SU-DHL-6 (cell line): ENCODE data around the gene RBMX2.

Experiments used
- H2AFZ ChIP-seq: fragments of 200-600 bp; sonication (generic); 2 replicates; pipeline ENCODE4 v1.6.1; 2014; ENCODE audit warnings: low read depth, mild to moderate bottlenecking, moderate library complexity, mixed read lengths, antibody characterized with exemption, low read length; ENCODE audit not compliant: severe bottlenecking
- H3F3A ChIP-seq: fragments of 200-600 bp; shearing (Covaris generic); 2 replicates; pipeline ENCODE4 v1.6.0; 2016; ENCODE audit warnings: antibody characterized with exemption, mild to moderate bottlenecking; ENCODE audit not compliant: insufficient read depth
- H3K27ac ChIP-seq: fragments of 200-600 bp; sonication (generic); 2 replicates; pipeline ENCODE4 v1.5.1; 2016; ENCODE audit warnings: low read depth, mild to moderate bottlenecking, low read length, moderate library complexity, mixed read lengths
- H3K27me3 ChIP-seq: fragments of 200-600 bp; sonication (generic), shearing (Covaris generic); 2 replicates; pipeline ENCODE4 v1.6.0; 2014; ENCODE audit warnings: mild to moderate bottlenecking, low read length
- H3K36me3 ChIP-seq: fragments of 200-600 bp; sonication (generic); 2 replicates; pipeline ENCODE4 v1.6.1; 2014; ENCODE audit warnings: mild to moderate bottlenecking, low read length, mixed read lengths
- H3K4me2 ChIP-seq: fragments of 300-600, 200-600 bp; shearing (Covaris generic), sonication (generic); 2 replicates; pipeline ENCODE4 v1.6.0; 2014; ENCODE audit warnings: low read length, low read depth, mild to moderate bottlenecking; ENCODE audit not compliant: poor library complexity, severe bottlenecking
- H3K4me3 ChIP-seq: fragments of 200-600 bp; sonication (generic); 2 replicates; pipeline ENCODE4 v1.5.1; 2014; ENCODE audit warnings: antibody characterized with exemption, low read length, mild to moderate bottlenecking, mixed read lengths; ENCODE audit not compliant: insufficient read depth, poor library complexity, severe bottlenecking
- H3K79me2 ChIP-seq: fragments of 200-600 bp; sonication (generic); 2 replicates; pipeline ENCODE4 v1.6.1; 2014; ENCODE audit warnings: mild to moderate bottlenecking, low read length, moderate library complexity; ENCODE audit not compliant: insufficient read depth
- H3K9ac ChIP-seq: fragments of 200-600 bp; sonication (generic); 2 replicates; pipeline ENCODE4 v1.7.0; 2014; ENCODE audit warnings: mild to moderate bottlenecking, low read length
- H3K9me2 ChIP-seq: fragments of 200-600 bp; sonication (generic); replicated peaks from 2 replicates; pipeline ENCODE4 v1.6.1; 2014; ENCODE audit warnings: low read length; ENCODE audit not compliant: insufficient read depth
- H3K9me3 ChIP-seq: fragments of 200-600 bp; sonication (generic); 2 replicates; pipeline ENCODE4 v1.6.1; 2014; ENCODE audit warnings: low read length, mixed read lengths; ENCODE audit not compliant: insufficient read depth
- H4K20me1 ChIP-seq: fragments of 200-600 bp; sonication (generic); 2 replicates; pipeline ENCODE4 v1.6.1; 2014; ENCODE audit warnings: low read depth, mild to moderate bottlenecking, antibody characterized with exemption, low read length, moderate library complexity, mixed read lengths
- CTCF ChIP-seq: fragments of 200-600 bp; sonication (generic); IDR thresholded peaks from one replicate; pipeline ENCODE4 v1.5.1; 2017; ENCODE audit warnings: antibody characterized with exemption, mild to moderate bottlenecking, low read length, moderate library complexity; ENCODE audit not compliant: insufficient read depth, poor library complexity, severe bottlenecking
- EZH2phosphoT487 ChIP-seq: fragments of 200-600 bp; sonication (generic), shearing (Covaris generic); conservative IDR thresholded peaks from 2 replicates; pipeline ENCODE4 v1.6.1; 2018; ENCODE audit warnings: mild to moderate bottlenecking, antibody characterized with exemption, low read length, moderate library complexity, mixed read lengths

The RBMX2 gene

GRCh38 chrX:130413415-130413814 is 11.6 kb downstream of the RBMX2 start:
- H3K9me3 ChIP-seq: no peaks in the 10 kb centered on the region
- H3K27me3 ChIP-seq: no peaks in the 10 kb centered on the region
- no peaks in the 10 kb centered on the region for H3K36me3 ChIP-seq
- no peak overlapping the region for H3K27ac ChIP-seq
- H4K20me1 ChIP-seq: no peaks in the 10 kb centered on the region
- H3K4me2 ChIP-seq: no peak overlapping the region
- H3K9me2 ChIP-seq: no peaks in the 10 kb centered on the region
- H3F3A ChIP-seq: no peaks in the 10 kb centered on the region
- no peaks in the 10 kb centered on the region for H3K79me2 ChIP-seq
- no peak overlapping the region for H3K9ac ChIP-seq
- no peak overlapping the region for H3K4me3 ChIP-seq
- H2AFZ ChIP-seq: no peak overlapping the region
- TF ChIP-seq CTCF (no peak), EZH2phosphoT487 (no peak)

DNA sequence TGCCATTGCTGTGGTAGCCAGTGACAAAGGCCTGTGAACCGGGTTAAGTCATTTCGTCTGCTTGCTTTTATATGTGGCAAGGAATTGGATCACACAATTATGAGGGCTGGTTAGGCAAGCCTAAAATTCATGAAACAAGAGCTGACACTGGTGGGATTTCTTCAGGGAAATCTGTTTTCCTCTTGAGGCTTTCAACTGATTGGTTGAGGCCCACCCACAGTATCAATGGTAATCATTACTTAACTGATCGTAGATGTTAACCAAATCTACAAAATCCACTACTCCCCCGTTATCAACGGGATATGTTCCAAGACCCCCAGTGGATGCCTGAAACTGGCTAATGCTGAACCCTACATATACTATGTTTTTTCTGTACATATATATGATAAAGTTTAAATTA is 13.0 kb downstream of the RBMX2 start:
- Histone ChIP-seq H3K36me3 (no peaks in the 10 kb centered on the region), H3K27ac (no peak overlapping the region), H3K27me3 (no peaks in the 10 kb centered on the region), H2AFZ (no peak overlapping the region), H4K20me1 (no peaks in the 10 kb centered on the region), H3K9ac (no peak overlapping the region), H3K9me3 (no peaks in the 10 kb centered on the region), H3K4me2 (no peak overlapping the region), H3F3A (no peaks in the 10 kb centered on the region), H3K79me2 (no peaks in the 10 kb centered on the region), H3K9me2 (no peaks in the 10 kb centered on the region), H3K4me3 (no peak overlapping the region)
- TF ChIP-seq CTCF: no peak
- no peak for TF ChIP-seq EZH2phosphoT487

- Histone ChIP-seq H3K79me2 (no peaks in the 10 kb centered on the region), H3K4me2 (no peak overlapping the region), H3F3A (no peaks in the 10 kb centered on the region), H2AFZ (no peak overlapping the region), H4K20me1 (no peaks in the 10 kb centered on the region), H3K9me3 (no peaks in the 10 kb centered on the region), H3K4me3 (no peak overlapping the region), H3K9me2 (no peaks in the 10 kb centered on the region), H3K27me3 (no peaks in the 10 kb centered on the region), H3K27ac (no peak overlapping the region), H3K9ac (no peak overlapping the region), H3K36me3 (no peaks in the 10 kb centered on the region)
- TF ChIP-seq CTCF: no peak
- TF ChIP-seq EZH2phosphoT487: no peak
These were observed 13.4 kb downstream of the RBMX2 start for GRCh38 chrX:130415201-130415600.

DNA sequence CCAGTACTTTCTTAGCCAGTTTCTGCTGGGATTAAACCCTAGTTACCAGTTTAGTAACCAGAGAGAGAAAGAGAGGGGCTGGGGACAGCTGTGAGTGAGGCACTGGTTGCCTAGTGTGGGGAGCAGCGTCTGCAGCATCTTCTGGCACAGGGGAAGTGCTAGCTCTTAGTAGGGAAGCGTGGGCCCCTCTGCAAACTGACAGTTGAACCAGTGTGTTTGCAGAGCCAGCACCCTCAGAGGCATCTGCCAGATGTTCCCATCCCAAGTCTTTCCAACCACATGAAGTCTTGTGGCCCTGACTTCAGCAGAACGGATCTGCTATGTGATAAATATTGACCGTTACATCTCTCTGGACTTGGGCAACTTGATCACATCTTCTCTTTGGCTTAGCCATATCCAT is 15.0 kb downstream of the RBMX2 start:
- no peak overlapping the region for H3K4me3 ChIP-seq

More for the DNA sequence above, 15.0 kb downstream of the RBMX2 start:
- Histone ChIP-seq H3K9me3 (no peaks in the 10 kb centered on the region), H3K27me3 (no peaks in the 10 kb centered on the region), H3K9ac (no peak overlapping the region), H3K27ac (no peak overlapping the region), H3K4me2 (no peak overlapping the region), H4K20me1 (no peaks in the 10 kb centered on the region), H3K9me2 (no peaks in the 10 kb centered on the region), H3K36me3 (no peaks in the 10 kb centered on the region), H3F3A (no peaks in the 10 kb centered on the region), H2AFZ (no peak overlapping the region), H3K79me2 (no peaks in the 10 kb centered on the region)
- TF ChIP-seq CTCF (no peak), EZH2phosphoT487 (no peak)
